Measurements from ENCODE around the gene KLHDC4. TPM values are rescaled to one million over a fixed set of nuclear protein-coding genes. Genes with fewer than 3 reads are reported as not detected.

The KLHDC4 gene
- total RNA-seq, 1 experiment from 2014 or later, result 76.2 TPM

DNA sequence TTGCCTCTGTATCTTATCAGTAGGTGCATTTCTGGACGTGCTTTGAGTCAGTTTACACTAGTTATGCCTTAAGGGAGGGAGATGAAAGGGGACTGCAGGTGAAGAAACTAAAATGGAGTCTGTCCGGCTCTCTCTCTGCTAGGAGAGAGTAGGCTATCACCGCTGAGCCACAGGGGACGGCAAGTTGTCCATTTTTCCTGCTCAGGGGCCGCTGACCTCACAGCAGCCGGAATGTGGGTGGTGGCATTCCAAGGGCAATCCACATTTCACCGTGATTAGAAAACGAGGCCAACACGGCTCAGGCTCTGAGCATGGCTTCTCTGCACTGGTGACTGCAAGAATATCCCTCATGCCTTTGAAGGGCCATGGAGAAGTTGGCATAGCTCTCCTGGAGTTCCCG, 19.0 kb upstream of the KLHDC4 start:
- Mint-ChIP-seq H3K36me3 (ENCODE audit: insufficient read depth in 1 of 3, low read depth in 3 of 3) (no peaks in the 10 kb centered on the region), H3K9me3 (no peaks in the 10 kb centered on the region), H3K27ac (peak overlapping the region in 1 of 3 experiments; percentile 57; a peak in 2 of 7 replicates), H3K4me1 (peaks cover 0 to 14% of the 10 kb centered on the region in 2 experiments; a peak in 3 of 4 replicates), H3K4me3 (no peak overlapping the region), H3K27me3 (ENCODE audit: low read depth) (peaks cover 10% of the 10 kb centered on the region)
- peak overlapping the region; percentile 14 for H2BK120ac ChIP-seq (ENCODE audit: low read depth, low read length, poor library complexity, severe bottlenecking)
- H3K9ac ChIP-seq (ENCODE audit: extremely low read depth, insufficient read length, low read length), result no peak overlapping the region
- no peak overlapping the region for H3K23ac ChIP-seq (ENCODE audit: insufficient read length, low read depth, low read length)
- no peak for DNase-seq
- H4K91ac ChIP-seq (ENCODE audit: insufficient read length, low read depth, low read length), result no peak overlapping the region
- H4K5ac ChIP-seq (ENCODE audit: insufficient read length, low read depth, low read length), result no peak overlapping the region
- H4K20me1 ChIP-seq (ENCODE audit: control insufficient read depth, insufficient read depth, insufficient read length), result no peaks in the 10 kb centered on the region
- no peak overlapping the region for H2BK12ac ChIP-seq (ENCODE audit: insufficient read length, low read depth, low read length)
- no peaks in the 10 kb centered on the region for H3K23me2 ChIP-seq (ENCODE audit: insufficient read length, low read depth, low read length, poor library complexity, severe bottlenecking)
- no peaks in the 10 kb centered on the region for H3K79me1 ChIP-seq (ENCODE audit: insufficient read depth, low read depth, low read length, poor library complexity, severe bottlenecking)
- no peak overlapping the region for H3K4me2 ChIP-seq (ENCODE audit: insufficient read depth, insufficient read length, low read length)
- no peak overlapping the region for H2BK15ac ChIP-seq (ENCODE audit: low read depth, low read length)
- H3K4me1 ChIP-seq (ENCODE audit: insufficient read depth, low read length), result no peaks in the 10 kb centered on the region; the same call in 1 of the 2 replicates
- peak overlapping the region; percentile 79 for H3K56ac ChIP-seq (ENCODE audit: insufficient read length, low read depth, low read length)
- H2AK5ac ChIP-seq (ENCODE audit: insufficient read length, low read length), result no peak overlapping the region
- WGBS (ENCODE audit: extremely low coverage, insufficient read length, low lambda C conversion rate), result no CpG with 5 or more reads among the region's 10 CpGs
- H3K79me2 ChIP-seq (ENCODE audit: insufficient read depth, low read length), result no peaks in the 10 kb centered on the region
- H3K18ac ChIP-seq (ENCODE audit: insufficient read length, low read depth, low read length), result peak overlapping the region; percentile 48
- TF ChIP-seq, protein P1, sequence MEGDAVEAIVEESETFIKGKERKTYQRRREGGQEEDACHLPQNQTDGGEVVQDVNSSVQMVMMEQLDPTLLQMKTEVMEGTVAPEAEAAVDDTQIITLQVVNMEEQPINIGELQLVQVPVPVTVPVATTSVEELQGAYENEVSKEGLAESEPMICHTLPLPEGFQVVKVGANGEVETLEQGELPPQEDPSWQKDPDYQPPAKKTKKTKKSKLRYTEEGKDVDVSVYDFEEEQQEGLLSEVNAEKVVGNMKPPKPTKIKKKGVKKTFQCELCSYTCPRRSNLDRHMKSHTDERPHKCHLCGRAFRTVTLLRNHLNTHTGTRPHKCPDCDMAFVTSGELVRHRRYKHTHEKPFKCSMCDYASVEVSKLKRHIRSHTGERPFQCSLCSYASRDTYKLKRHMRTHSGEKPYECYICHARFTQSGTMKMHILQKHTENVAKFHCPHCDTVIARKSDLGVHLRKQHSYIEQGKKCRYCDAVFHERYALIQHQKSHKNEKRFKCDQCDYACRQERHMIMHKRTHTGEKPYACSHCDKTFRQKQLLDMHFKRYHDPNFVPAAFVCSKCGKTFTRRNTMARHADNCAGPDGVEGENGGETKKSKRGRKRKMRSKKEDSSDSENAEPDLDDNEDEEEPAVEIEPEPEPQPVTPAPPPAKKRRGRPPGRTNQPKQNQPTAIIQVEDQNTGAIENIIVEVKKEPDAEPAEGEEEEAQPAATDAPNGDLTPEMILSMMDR (conservative IDR thresholded peaks at IDR 0.05), result no peak
- H3K27ac ChIP-seq (ENCODE audit: insufficient read length, low read depth, low read length), result no peak overlapping the region
- no peaks in the 10 kb centered on the region for H3K9me3 ChIP-seq (ENCODE audit: control insufficient read depth, low read depth, low read length)
- H2BK5ac ChIP-seq (ENCODE audit: insufficient read length, low read length), result no peak overlapping the region
- H2BK20ac ChIP-seq (ENCODE audit: low read depth, low read length, poor library complexity, severe bottlenecking), result no peak overlapping the region
- H3K27me3 ChIP-seq (ENCODE audit: insufficient read depth, low read length), result no peaks in the 10 kb centered on the region
- H4K8ac ChIP-seq (replicated peaks; ENCODE audit: insufficient read length, low read depth, low read length), result peak overlapping the region; percentile 85
- no peak overlapping the region for H3T11ph ChIP-seq (ENCODE audit: low read length)
- no peak overlapping the region for H3K14ac ChIP-seq (ENCODE audit: insufficient read depth, low read length)
- H3K4ac ChIP-seq (ENCODE audit: low read depth, low read length), result no peak overlapping the region
- no peak overlapping the region for H2AFZ ChIP-seq (ENCODE audit: low read length)

Data from H9 (cell line).